Activated CD8-positive, alpha-beta memory T cell treated with anti-CD3 and anti-CD28 coated beads, Interleukin-2, amount 50 U/mL, for 24 hours (primary cell): ENCODE results near the gene ABO.
A peak's percentile ranks its signal among the peaks of the same experiment; 100 is the strongest.
"Not testable (repeated sequence)": the region's sequence is repeated elsewhere in the genome, so short reads cannot be mapped to it uniquely, and the experiment has no call there.

ENCODE experiments used
- DNase-seq: peaks from one replicate; pipeline ENCODE4 v3.0.0-alpha.2; 2020; ENCODE audit errors: extremely low read depth

Gene ABO

DNA sequence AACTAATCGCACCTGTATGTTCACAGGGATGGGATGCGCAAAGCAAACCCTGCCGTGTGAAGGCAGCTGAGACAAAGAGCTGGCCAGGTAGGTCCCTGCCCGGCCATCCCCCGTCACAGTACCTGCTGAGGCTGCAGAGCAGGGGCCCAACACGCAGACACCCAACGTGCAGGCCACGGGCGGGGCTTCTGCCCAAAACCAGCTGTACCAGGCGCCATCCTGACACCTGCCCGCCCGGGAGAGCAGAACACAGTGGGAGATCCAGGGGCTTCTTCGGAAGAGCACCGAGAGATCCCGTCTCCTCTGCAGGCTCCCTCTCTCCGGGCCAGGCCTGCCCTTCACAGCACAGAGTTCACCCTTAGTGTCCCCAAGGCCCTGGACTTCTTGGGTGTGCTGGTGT is 28.4 kb downstream of the ABO start:
- DNase-seq, result no peak

DNA sequence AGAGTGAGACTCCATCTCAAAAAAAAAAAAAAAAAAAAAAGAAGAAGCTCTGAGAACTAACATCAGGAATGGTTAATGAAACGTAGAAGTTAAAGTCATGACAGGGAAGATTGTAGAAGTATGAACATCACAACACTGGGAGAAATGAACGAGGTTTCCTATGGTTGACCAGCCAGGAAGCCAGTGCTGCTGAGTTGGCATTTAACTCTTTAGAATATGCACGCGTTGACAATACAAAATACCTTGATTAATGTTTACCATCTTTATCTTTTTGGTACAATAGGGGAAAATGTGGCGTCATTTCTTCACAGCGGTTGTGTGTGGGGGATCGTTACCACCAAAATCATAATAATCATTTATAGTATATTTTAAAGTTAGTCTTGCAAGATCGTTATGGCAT is 32.0 kb downstream of the ABO start:
- DNase-seq, result no peak

DNA sequence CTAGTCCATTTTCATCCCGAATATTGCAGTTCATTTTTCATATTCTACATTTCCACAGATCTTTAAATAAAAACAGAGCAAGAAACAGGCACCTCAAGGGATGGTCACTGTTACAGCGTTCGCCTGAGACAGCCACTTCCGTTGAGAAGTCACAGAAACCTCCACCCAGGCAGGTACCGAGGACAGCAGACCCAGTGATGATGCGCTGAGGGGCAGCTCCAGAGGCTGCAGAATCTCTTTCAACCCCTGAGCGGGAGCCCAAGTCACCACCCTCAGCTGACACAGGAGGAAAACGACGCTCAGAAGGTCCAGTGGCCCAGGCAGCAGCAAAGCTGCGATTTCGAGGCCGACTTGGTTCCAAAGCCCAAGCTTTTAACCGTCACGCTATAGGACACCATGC is 32.8 kb downstream of the ABO start:
- no peak for DNase-seq

DNA sequence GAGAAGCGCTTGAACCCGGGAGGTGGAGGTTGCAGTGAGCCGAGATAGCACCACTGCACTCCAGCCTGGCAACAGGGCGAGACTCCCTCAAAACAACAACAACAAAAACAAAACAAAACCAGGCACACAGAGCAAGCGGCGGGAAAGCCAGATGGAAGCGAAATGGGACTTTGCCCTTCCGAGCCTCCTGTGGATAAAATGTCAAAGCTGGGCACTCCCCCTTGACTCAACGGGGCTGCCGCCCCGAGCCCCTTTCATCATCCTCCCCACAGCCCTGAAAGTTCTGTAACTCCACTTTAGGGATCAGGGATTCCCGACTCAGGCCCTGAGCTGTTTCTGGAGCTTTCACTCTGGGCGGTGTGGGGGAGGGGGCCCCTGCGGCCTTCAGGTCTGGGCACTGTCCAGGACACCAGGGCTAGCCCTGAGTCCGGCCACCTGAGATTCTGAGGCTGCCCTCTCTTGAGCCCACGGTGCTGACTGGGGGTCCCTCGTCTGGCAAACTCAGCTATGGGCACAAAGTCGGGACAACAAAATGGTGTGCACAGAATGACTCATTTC is 35.4 kb downstream of the ABO start:
- DNase-seq, result no peak

DNA sequence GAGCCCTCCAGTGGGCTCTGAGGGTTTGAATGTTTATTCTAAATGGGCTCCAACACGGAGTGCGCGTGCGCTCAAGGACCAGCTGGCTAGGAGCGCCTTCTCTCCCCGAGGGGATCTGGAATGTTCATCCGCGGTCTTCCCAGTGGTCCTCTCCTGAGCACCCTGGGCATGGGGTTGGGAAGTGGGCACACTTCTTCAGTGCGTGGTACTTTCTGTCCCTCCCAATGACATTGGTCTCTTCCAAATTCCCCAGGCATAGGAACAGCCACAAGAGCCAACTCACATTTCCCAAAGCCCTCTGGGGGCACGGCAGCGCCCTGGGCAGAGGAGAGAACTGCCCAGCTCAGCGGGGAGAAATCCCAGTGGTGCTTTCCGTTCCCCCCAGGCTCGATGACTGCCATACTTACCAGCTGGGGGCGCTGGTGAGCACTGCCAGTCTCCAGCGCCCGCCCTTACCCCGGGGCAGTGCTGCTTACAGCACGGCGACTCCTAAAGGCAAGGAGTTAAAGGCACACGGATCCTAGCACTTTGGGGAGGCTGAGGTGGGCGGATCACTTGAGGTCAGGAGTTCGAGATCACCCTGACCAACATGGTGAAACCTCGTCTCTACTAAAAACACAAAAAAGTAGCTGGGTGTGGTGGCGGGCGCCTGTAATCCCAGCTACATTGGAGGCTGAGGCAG is 36.0 kb downstream of the ABO start:
- peak; percentile 15 for DNase-seq

DNA sequence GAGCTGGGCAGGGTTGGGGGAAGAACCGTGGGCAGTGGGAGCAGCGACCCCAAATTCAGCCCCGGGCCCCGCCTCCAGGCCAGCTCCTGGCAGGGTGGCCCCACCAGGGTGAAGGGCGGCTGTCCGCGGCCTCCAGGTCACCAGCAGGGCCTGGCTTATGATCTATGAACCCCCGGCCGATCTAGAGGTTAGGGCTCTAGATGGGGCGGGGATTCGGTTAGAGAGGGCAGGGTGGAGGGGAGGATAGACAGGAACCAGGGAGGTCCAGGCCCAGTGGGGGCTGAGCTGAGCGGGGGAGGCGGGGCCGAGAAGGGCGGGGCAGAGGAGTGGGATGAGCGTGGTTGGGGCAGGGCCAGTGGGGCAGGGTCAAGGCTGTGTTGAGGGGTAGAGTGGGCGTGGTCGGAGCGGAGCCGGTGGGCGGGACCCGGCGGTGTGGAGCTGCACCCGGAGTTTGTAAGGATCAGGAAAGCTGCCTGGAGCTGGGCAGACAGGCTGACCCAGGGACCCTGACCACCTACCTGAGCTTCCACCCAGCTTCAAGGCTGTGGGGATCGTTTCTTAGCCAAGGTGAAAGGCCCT is 36.6 kb downstream of the ABO start:
- peak; percentile 14 for DNase-seq

DNA sequence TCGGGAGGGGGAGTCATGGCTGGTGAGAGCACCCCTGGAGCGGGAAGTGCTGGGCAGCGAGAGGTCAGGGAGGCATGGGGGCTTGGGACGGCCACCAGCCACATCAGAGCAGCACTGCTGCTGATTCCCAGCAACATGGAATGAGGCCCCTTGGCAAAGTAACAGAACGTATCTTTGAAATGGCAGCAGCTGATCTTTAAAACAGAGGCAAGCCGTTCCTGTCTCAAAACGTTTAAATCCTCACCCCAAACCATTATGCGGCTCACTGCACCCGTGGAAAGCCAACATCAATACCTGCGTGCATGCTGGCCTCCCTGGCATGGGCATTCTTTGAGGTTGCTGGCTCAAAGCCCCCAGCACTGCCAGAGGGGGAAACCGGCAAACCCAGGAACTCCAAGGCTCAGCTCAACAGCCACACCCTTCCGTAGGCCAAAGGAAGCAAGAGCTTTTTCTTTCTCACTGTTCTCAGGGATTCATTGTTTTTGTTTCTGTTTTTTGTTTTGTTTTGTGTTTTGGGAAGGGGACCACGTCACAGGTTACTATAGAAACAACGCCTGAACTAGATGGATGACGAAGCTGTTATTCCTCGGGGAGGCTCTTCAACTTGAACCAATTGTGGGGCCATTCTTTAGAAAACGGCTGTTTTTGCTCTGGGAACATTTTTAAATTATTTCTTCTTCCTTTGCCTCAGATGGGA is 37.8 kb downstream of the ABO start:
- DNase-seq, result no peak

DNA sequence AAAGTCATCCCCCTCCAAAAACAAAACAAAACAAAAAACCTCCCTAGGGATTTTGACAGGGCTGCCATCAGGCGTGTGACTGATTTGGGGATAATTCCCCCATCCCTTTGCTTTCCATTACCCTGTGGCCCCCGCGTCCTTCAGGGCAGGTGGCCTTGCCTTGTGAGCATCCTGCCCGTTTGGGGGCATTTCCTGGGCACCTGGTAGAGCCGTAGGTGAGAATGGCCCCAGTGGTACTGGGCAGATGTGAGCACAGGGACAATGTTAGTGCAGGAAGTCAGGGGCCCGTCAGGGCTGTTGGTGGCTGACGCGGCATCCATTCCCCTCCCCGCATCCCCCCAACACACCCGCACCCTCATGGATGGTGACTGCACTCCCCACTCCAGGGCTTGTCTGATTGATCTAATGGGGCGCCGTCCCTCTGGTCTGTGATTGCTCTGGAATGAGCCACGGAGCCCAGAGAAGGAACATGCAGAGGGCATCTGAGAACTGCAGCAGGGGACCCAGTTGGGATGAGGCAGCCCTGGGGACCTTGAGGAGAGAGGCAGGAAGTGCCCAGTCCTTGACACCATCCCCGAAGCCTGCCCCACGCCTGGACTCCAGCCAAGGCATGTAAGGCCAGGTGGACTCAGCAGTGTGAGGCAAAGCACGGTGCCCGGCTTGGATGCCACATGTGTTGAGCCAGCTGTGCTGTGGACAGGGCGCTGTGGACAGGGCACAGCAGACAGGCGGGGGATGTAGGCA is 38.5 kb downstream of the ABO start:
- not testable (repeated sequence) for DNase-seq

DNA sequence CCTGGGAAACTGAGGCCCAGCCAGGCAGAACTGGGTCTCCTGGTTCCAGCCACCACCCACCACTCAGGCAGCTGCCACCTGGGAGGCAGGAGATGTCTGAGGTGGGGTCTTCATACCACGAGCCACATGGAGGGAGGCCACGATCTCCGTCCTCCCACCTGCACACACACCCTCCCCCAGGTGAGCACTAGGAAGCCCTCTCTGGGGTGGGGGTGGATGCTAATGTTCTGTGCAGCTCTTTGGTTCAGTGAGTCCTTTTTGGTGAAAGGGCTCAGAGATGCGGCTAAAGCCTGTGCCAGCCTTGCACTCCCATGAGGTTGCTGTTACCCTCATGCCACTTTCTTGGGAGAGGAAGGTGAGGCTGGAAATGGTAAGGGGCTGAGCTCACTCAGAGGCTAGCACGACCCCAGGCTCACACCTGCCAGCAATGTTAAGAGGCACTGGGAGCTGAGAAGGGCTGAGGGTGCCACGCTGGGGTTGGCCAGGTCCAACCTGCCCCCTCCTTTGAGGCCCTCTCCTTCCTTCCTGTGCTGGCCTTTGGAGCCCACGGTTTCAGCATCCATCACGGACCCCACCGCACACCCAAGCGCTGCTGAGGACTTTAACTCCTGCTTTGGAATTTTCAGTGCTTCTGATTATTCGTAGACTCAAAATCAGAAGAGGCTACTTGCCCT is 39.3 kb downstream of the ABO start:
- DNase-seq, result no peak

DNA sequence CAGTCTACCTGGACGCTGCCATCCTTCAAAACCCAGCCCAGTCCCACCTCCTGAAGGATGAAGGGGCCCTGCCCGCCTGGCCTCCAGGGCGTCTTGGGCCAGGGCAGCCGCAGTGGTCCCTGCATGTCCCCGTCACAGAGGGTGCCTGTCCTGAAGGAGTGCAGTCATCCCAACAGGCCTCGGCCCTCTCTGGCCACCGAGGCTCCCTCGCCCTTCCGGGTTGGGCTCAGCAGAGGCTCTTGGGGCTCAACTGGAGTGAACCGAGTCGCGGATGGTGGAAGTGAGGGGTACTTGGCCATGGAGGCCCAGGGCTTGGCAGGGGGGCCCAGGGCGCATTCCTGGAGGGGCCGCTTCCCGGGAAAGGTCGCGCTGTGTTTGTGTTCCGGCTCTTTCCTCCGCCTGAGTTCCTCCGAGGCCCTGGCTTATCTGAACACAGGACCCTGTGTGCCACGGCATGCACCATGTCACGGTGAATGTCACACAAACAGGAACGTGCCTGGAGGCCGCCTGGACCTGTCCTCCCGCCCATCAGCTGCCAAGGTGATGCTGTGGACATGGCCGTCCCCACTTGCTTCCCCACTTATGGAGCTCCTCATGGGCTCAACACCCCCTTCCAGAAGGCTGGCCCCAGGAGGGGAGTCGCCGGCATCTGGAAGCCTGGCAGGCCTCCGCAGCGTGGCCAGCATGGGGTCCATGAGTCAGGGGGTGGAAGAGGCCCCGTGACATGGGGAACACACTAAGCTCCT is 40.3 kb downstream of the ABO start:
- no peak for DNase-seq

DNA sequence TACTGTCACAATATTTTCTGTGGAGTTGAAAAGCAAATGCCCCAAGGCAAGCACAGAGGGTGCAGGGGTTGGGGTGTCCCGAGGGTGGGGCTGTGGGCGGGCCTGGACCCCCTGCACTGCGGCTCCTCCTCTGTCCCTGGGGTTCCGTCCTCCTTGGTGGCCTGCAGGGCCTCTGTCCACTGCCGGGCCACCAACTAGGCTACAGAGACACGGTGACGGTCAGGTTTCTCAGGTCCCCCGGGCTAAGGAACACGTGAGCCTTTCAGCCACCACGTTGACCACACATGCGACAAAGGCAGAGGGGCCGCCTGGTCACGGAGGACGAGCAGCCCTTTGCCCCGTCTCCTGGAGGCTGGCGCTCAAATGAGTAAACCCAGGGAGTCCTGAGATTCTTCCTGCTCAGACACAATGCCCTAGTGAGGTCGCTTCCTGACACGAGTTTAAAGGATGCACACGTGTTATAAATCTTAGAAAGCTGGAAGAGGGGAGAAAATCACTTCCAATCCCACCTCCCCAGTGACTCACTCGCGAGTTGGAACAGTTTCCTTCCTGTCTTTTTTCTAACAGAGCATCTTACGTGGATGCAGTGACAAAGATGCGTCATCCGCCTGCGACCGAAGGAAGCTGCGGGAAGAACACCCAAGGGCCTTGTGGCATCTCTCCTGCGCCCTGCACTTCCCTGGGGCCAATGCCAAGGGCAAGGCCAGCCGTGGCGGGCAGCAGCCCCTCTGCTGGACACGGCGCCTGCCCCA is 41.1 kb downstream of the ABO start:
- no peak for DNase-seq

DNA sequence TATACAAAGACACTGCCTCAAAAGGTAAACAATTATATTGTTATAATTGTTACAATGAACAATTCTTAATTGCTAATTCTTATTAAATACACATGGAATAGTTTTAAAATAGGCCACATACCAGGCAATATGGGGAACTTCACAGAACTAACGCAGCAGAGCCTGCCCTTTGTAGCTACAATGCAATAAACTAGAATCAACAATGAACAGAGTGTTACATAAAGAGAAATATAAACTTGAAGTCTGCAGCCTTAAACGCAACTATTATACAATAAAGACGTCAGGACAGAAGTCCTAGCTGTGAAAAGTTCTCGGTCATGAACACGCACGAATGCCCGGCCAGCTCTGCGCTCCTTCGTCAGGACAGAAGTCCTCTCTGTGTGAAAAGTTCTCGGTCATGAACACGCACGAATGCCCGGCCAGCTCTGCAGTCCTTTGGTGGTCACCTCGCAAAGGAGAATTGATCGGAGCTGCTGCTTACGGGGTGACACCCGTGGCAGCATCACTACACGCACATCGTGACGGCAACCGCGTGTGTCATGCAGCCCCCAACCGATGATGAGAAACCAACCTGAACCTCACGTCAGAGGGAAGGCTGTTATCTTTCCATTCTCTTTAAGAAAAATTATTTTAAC is 43.0 kb downstream of the ABO start:
- not testable (repeated sequence) for DNase-seq

DNA sequence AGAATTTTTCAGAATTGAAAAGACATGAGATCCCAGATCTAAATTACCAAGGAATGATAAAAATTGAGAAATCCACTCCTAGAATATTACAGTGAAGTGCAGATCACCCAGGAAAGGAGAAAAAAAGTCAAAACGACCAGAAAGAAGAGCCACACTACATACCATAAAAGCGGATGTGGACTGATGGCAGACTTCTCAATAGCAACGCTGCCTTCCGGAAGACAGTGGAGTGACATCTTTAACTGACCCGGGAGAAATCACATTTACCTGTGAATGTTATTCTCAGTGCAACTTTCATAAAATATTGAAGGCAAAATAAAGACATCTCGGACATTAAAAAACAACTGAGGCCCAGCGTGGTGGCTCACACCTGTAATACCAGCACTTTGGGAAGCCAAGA is 44.5 kb downstream of the ABO start:
- not testable (repeated sequence) for DNase-seq

DNA sequence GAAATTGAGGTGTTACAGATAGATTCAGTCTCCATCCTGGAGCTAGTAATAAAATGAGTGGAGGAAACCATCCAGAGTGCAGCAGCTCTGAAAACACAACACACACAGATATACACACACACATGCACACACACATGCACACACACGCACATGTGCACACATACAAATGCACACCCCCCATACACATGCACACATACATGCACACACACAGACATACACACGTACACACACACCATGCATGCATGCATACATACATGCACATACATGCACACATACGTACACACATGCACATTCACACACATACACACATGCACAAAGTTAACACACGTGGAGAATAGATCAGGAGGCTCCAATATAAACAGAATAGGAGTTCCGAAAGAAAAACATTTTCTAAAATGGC is 44.9 kb downstream of the ABO start:
- DNase-seq, result no peak

DNA sequence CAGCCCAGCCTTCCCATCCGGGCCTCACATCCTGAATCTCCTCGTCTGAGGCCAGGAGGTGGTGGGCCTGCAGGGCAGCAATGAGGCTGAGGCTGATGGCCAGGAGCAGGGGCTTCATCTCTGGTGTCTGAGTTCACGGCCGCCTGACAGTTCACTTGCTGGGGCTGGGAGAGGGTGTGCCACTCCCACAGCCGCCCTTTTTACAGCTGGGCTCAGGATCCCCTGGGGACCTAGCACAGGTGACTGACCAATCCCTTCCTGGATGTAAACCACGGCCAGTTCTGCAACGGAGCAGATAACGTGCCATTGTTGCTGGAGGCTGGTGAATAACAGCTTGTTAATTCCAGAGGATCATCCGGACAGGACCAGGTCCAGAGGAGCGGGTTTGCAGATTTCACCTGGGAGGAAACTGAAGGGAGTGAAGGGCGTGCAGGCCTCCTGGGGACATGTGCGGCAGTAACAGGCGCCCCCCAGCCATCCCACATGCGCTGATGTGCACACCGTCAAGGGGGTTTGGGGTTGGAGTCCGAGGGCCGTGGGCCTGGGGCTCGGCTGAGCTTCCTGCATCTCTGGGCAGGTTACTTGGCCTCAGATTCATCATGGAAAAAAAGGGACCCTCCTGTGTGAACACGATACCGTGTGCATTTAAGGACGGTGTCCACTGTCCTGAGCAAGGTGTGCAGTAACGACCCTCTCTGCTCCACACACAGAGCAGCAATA is 46.4 kb downstream of the ABO start:
- DNase-seq, result not testable (repeated sequence)

DNA sequence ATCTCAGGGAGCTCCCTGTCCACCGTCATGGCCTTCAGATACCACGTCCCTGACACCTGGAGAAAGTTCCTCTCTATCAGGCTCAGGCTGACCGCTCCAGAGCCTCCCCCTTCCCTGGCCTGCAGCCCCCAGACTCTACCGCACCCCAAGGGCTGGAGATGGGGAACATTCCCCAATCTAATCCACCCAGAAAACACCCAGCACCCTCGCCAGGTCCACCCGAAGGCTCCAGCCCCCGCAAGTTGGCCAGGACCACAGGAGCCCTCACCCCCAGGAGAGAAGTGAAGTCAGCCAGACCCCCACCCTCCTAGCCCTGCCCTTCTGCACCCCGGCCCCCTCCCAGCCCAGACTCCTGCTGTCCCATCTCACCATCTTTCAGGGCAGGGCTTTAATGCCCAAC is 47.0 kb downstream of the ABO start:
- not testable (repeated sequence) for DNase-seq

DNA sequence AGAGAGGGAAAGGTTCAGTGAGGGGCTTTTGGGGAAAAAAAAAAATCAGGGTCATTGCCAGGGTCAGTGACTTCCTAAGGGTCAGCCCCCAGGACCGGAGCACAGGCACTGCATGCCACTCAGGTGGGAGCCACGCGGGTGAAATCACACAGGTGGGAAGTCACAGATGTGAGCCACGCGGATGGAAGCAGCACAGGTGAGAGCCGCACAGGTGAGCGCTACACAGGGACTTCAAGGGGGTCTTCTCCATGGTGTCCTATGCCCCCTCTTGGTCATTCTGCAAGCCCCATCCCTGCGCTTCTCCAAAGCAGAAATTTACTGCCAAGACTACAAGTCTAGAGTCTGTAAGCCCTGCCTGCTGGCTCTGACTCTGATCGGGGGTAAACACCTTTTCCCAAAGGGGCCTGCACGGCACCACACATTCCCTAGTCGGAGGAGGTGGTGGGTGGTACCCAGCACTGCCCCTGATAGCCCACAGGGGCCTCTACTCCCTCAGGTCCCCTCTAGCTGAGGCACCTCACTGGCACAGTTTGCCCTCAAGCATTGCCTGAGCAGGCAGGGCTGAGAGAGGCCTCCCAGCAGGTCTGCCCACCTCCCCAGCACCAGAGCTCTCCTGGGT is 47.6 kb downstream of the ABO start:
- DNase-seq, result no peak
